Endothelial cell (in vitro differentiated cells): ENCODE data around the gene C10orf67. TPM values are rescaled to one million over a fixed set of nuclear protein-coding genes. Genes with fewer than 3 reads are reported as not detected.
A peak's percentile ranks its signal among the peaks of the same experiment; 100 is the strongest.

Source experiments
- DNase-seq: peaks from one replicate; pipeline ENCODE4 v3.0.0; 2021; ENCODE audit warnings: low spot score
- H3K27ac Mint-ChIP-seq: one replicate; pipeline ENCODE4 v1.8.0; 2021; ENCODE audit warnings: mixed read lengths, inconsistent platforms; ENCODE audit not compliant: unreplicated experiment
- H3K27me3 Mint-ChIP-seq: one replicate; pipeline ENCODE4 v1.8.0; 2021; ENCODE audit warnings: mild to moderate bottlenecking, moderate library complexity, mixed read lengths, inconsistent platforms; ENCODE audit not compliant: unreplicated experiment
- H3K36me3 Mint-ChIP-seq: one replicate; pipeline ENCODE4 v1.8.0; 2021; ENCODE audit warnings: mild to moderate bottlenecking, low read depth, mixed read lengths, inconsistent platforms; ENCODE audit not compliant: unreplicated experiment
- H3K4me1 Mint-ChIP-seq: one replicate; pipeline ENCODE4 v1.8.0; 2021; ENCODE audit warnings: mild to moderate bottlenecking, mixed read lengths, inconsistent platforms; ENCODE audit not compliant: unreplicated experiment
- H3K4me3 Mint-ChIP-seq: one replicate; pipeline ENCODE4 v1.8.0; 2021; ENCODE audit warnings: mild to moderate bottlenecking, mixed read lengths, inconsistent platforms; ENCODE audit not compliant: unreplicated experiment
- H3K9me3 Mint-ChIP-seq: one replicate; pipeline ENCODE4 v1.8.0; 2021; ENCODE audit warnings: mixed read lengths, inconsistent platforms; ENCODE audit not compliant: unreplicated experiment
- total RNA-seq: library from RNA; stranded (reverse); fragmentation: NEBNext Ultra II Directional; extraction: Animal tissue kit (Norgen Biotek cat#: 25700); gene quantifications from one replicate; pipeline ENCODE4 v1.2.1, GENCODE V29; 2021; ENCODE audit not compliant: unreplicated experiment
- TF ChIP-seq, protein P1 (sequence below): fragments of 200-600 bp; sonication (generic); IDR thresholded peaks from one replicate; pipeline ENCODE4 v1.5.0; 2021; ENCODE audit warnings: antibody characterized with exemption; ENCODE audit not compliant: unreplicated experiment

Gene C10orf67
- total RNA-seq, 1 donor from 2014 or later: not detected

DNA sequence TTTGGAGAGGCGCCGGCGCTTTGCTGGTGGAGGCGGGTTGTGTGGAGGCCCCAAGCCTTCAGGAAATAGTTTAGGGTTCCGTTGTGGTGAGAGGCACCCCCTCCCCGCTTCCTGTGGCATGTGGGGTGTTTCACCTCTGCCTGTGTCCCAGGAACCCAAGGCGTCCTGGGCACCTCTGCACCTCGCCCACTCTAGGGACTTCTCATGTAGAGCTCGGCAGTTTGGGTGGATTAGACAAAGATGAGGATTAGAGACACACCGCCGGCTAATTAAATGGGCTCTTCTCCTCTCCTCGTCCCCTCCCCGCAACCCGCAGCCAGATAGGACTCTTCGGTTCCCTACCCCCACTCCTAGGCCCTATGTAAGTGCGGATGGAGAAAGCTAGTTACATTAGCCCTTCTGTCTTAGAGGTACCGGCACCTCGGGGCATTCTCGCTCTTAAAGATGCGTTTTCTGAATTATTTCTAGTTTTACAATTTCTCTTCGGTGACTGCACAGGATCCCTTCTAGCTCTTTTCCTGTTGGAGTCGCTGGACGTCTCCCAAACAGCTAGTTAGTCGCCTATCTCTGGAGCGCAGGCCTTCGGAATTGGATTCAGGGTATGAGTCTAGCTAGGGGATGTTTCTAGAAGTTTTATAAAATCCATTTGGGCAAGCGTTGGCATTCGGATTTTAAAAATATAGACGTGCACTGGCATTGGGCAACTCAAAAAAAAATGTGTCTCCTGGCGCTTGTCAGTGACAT is 144.7 kb downstream of the C10orf67 start:
- H3K4me3 Mint-ChIP-seq: peak overlapping the region; percentile 47
- DNase-seq: no peak

DNA sequence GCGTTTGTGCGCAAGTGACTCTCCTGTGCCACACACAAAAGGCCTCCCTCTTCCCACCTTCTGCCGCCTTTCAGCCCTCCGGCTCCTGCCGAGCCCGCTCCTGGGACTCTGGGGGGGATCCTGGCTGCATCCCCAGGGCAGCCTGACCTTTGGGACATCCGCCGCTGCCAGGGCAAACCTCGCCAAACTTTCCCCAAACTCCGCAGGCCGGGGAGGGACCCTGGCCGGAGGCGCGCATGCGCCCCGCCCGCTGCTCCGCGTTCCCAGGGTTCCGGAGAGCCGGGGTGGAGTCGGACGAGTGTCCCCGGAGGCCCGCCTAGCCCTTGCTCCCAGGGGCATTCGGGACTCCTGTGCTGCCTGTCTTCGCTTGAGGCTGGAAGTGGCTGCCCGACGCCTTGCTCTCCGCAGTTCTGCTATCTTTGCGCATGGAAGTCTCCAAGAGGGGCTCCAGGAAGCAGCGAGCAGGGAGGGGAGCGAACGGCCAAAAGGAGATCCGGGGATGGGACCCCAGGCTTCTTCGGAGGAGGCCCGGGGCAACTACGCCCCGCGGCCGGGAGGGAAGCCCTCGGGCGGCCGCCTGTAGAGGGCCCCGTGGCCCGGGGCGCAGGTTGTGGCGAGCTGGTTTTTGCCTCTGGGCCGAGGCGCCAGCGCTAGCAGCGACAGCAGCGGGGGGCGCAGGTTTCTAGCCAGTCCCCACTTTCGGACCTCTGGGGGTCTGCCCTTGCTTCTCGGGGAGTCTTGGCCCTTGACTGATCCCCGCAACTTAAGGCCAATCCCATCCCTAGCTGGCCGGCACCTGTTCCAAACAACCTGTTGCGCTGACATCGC is 145.4 kb downstream of the C10orf67 start:
- H3K27ac Mint-ChIP-seq: no peak overlapping the region
- TF ChIP-seq, protein P1, sequence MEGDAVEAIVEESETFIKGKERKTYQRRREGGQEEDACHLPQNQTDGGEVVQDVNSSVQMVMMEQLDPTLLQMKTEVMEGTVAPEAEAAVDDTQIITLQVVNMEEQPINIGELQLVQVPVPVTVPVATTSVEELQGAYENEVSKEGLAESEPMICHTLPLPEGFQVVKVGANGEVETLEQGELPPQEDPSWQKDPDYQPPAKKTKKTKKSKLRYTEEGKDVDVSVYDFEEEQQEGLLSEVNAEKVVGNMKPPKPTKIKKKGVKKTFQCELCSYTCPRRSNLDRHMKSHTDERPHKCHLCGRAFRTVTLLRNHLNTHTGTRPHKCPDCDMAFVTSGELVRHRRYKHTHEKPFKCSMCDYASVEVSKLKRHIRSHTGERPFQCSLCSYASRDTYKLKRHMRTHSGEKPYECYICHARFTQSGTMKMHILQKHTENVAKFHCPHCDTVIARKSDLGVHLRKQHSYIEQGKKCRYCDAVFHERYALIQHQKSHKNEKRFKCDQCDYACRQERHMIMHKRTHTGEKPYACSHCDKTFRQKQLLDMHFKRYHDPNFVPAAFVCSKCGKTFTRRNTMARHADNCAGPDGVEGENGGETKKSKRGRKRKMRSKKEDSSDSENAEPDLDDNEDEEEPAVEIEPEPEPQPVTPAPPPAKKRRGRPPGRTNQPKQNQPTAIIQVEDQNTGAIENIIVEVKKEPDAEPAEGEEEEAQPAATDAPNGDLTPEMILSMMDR: no peak
- H3K9me3 Mint-ChIP-seq: no peaks in the 10 kb centered on the region
- H3K4me1 Mint-ChIP-seq: peaks cover 12% of the 10 kb centered on the region
- peak; percentile 20 for DNase-seq
- H3K27me3 Mint-ChIP-seq: peaks cover 35% of the 10 kb centered on the region
- H3K36me3 Mint-ChIP-seq: no peaks in the 10 kb centered on the region
- H3K4me3 Mint-ChIP-seq: no peak overlapping the region

More for the DNA sequence above, 144.7 kb downstream of the C10orf67 start:
- Mint-ChIP-seq H3K36me3 (no peaks in the 10 kb centered on the region), H3K4me1 (peaks cover 12% of the 10 kb centered on the region), H3K27ac (no peak overlapping the region), H3K9me3 (no peaks in the 10 kb centered on the region), H3K27me3 (peaks cover 35% of the 10 kb centered on the region)
- TF ChIP-seq, protein P1: no peak

DNA sequence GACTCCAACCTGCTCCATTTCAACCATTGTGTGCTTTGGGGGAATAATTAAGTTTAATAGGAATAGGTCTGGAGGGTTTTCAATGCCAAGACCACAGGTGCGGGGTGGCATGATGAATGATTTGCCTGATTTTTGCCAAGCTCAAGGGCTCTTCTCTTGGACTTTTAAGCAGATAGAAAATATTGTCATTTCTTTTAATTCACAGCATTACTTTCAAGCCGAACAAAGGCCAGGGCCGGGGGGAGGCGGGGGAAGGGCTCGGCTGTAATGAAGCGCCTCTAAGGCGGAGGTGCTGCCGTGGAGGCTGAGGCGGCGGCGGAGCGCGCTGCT is 146.0 kb downstream of the C10orf67 start:
- H3K4me1 Mint-ChIP-seq: peaks cover 13% of the 10 kb centered on the region

DNA sequence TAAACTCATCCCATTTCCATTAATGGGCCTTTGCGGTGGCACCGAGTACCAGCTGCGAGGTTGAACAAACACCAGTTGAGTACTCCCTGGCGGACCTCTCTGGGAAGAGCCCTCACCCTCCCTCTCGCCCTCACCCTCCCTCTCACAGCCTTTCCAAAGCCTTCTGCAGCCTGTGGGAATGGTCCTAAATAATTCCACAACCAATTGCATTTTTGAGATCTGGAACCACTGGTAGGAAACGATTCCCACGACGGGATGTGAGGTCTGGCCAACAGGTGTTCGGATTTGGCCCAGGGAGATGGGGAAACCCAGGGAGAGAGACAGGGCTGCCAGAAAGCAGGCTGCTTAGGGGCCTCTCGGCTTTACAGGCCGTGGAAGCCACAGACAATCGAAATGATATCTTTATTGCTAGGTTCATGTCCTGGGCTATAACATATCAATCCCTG is 147.2 kb downstream of the C10orf67 start:
- Mint-ChIP-seq H3K27me3 (peaks cover 39% of the 10 kb centered on the region), H3K4me3 (no peak overlapping the region), H3K9me3 (no peaks in the 10 kb centered on the region), H3K36me3 (peaks cover 4% of the 10 kb centered on the region), H3K4me1 (peaks cover 14% of the 10 kb centered on the region), H3K27ac (no peak overlapping the region)
- TF ChIP-seq, protein P1: no peak
- DNase-seq: no peak

More for the DNA sequence above, 146.0 kb downstream of the C10orf67 start:
- Mint-ChIP-seq H3K4me3 (no peak overlapping the region), H3K9me3 (no peaks in the 10 kb centered on the region), H3K27ac (no peak overlapping the region), H3K36me3 (peaks cover 2% of the 10 kb centered on the region), H3K27me3 (peaks cover 36% of the 10 kb centered on the region)
- DNase-seq: no peak
- TF ChIP-seq, protein P1: no peak

DNA sequence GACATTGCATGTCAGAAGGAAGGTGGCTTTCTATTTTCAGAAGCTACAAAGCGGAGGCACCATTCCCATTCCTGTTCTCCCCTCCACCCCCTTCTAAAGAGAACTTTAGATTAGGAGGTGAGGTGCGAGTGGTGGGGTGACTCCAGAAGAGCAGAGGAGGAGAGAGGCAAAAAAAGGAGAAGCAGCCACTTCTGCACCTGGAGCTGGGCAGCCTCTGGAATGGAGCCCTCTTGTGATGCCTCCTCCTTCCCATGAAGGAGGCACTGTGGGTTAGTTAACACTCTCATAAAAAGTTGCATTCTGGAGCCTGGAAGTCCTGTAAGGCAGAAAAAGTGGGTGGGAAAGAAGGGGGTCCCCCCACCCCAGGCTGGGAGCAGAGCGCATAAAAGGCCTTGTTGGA is 147.7 kb downstream of the C10orf67 start:
- peaks cover 39% of the 10 kb centered on the region for H3K27me3 Mint-ChIP-seq
- H3K27ac Mint-ChIP-seq: no peak overlapping the region
- H3K4me1 Mint-ChIP-seq: peaks cover 14% of the 10 kb centered on the region
- TF ChIP-seq, protein P1: no peak
- peaks cover 4% of the 10 kb centered on the region for H3K36me3 Mint-ChIP-seq
- no peaks in the 10 kb centered on the region for H3K9me3 Mint-ChIP-seq
- no peak overlapping the region for H3K4me3 Mint-ChIP-seq
- DNase-seq: no peak
